VCaP (cell line): Measurements from ENCODE around the gene NRG2.

ENCODE experiments used
- H3K27ac ChIP-seq: fragments of 450-650 bp; 2 replicates; pipeline ENCODE4 v1.5.1; 2017
- CTCF ChIP-seq: fragments of 450-650 bp; conservative IDR thresholded peaks from 2 replicates; pipeline ENCODE4 v1.5.1; 2017; ENCODE audit warnings: mild to moderate bottlenecking, moderate library complexity

NRG2 gene

GRCh38 chr5:140075371-140075770, 32.3 kb upstream of the NRG2 start:
- no peak overlapping the region for H3K27ac ChIP-seq
- peak; percentile 68 for TF ChIP-seq CTCF

GRCh38 chr5:140073296-140073695, 30.2 kb upstream of the NRG2 start:
- peak; percentile 76 for TF ChIP-seq CTCF
- H3K27ac ChIP-seq: no peak overlapping the region

- no peak for TF ChIP-seq CTCF
- no peak overlapping the region for H3K27ac ChIP-seq
Observed at GRCh38 chr5:140072812-140073211, 29.7 kb upstream of the NRG2 start.

GRCh38 chr5:140060816-140061215, 17.7 kb upstream of the NRG2 start:
- no peak overlapping the region for H3K27ac ChIP-seq
- TF ChIP-seq CTCF: no peak

- H3K27ac ChIP-seq: no peak overlapping the region
- TF ChIP-seq CTCF: no peak
Observed at GRCh38 chr5:140058212-140058932, 15.3 kb upstream of the NRG2 start.

- TF ChIP-seq CTCF: no peak
- H3K27ac ChIP-seq: no peak overlapping the region
Observed at GRCh38 chr5:140056880-140057279, 13.8 kb upstream of the NRG2 start.

- H3K27ac ChIP-seq: no peak overlapping the region
- TF ChIP-seq CTCF: no peak
Observed at GRCh38 chr5:140055152-140055551, 12.1 kb upstream of the NRG2 start.
